HG02852 (cell line): ENCODE measurements around the gene PTHLH.

Source experiments
- ATAC-seq: cut with Tn5 transposase; IDR thresholded peaks from one replicate; pipeline ENCODE4 v1.9.1; 2021; ENCODE audit warnings: mild to moderate bottlenecking, moderate library complexity; ENCODE audit not compliant: unreplicated experiment

PTHLH gene

GRCh38 chr12:27940756-27941402 is 31.7 kb downstream of the PTHLH start:
- peak; percentile 85 for ATAC-seq

GRCh38 chr12:27940245-27940644 is 32.3 kb downstream of the PTHLH start:
- ATAC-seq = no peak

GRCh38 chr12:27937768-27938167 is 34.8 kb downstream of the PTHLH start:
- no peak for ATAC-seq

- ATAC-seq = no peak
These were observed 36.3 kb downstream of the PTHLH start for GRCh38 chr12:27936196-27936595.

- no peak for ATAC-seq
These were observed 38.3 kb downstream of the PTHLH start for GRCh38 chr12:27934276-27934675.

- peak; percentile 62 for ATAC-seq
These were observed 41.1 kb downstream of the PTHLH start for GRCh38 chr12:27931390-27931789.

- ATAC-seq = no peak
These were observed 45.2 kb downstream of the PTHLH start for GRCh38 chr12:27927347-27927746.

GRCh38 chr12:27924350-27925135 is 48.0 kb downstream of the PTHLH start:
- ATAC-seq = no peak

GRCh38 chr12:27922531-27923139 is 49.9 kb downstream of the PTHLH start:
- no peak for ATAC-seq

GRCh38 chr12:27919671-27920235 is 52.8 kb downstream of the PTHLH start:
- ATAC-seq = no peak

GRCh38 chr12:27915536-27915935 is 57.0 kb downstream of the PTHLH start:
- ATAC-seq = no peak

- ATAC-seq = no peak
These were observed 57.5 kb downstream of the PTHLH start for GRCh38 chr12:27915021-27915420.

- peak; percentile 52 for ATAC-seq
These were observed 58.4 kb downstream of the PTHLH start for GRCh38 chr12:27913999-27914614.

GRCh38 chr12:27911397-27911796 is 61.1 kb downstream of the PTHLH start:
- no peak for ATAC-seq
